Activated T-helper 2 cell treated with anti-CD3 and anti-CD28 coated beads, Interferon-gamma antibody, Interleukin-2, Interleukin-4, amounts not matched to agents 10 μg/mL and 5 μg/mL and 100 μg/mL, durations not matched to agents 14 hours and 24 hours and 36 hours (primary cell): Measurements from ENCODE around the gene TUFT1. TPM values are rescaled to one million over a fixed set of nuclear protein-coding genes. Genes with fewer than 3 reads are reported as not detected.
"Not testable (repeated sequence)": the region's sequence is repeated elsewhere in the genome, so short reads cannot be mapped to it uniquely, and the experiment has no call there.

ENCODE experiments used
- DNase-seq: peaks from one replicate; pipeline ENCODE4 v3.0.0; 2021; ENCODE audit warnings: low spot score
- H3K27ac Mint-ChIP-seq: one replicate; pipeline ENCODE4 v1.8.0; 2021; ENCODE audit warnings: mixed read lengths
- H3K27me3 Mint-ChIP-seq: one replicate; pipeline ENCODE4 v1.8.0; 2021; ENCODE audit warnings: low read depth, mixed read lengths
- H3K36me3 Mint-ChIP-seq: one replicate; pipeline ENCODE4 v1.8.0; 2021; ENCODE audit warnings: low read depth, mixed read lengths
- H3K4me1 Mint-ChIP-seq: one replicate; pipeline ENCODE4 v1.8.0; 2021; ENCODE audit warnings: low read depth, mixed read lengths
- H3K4me3 Mint-ChIP-seq: one replicate; pipeline ENCODE4 v1.8.0; 2021; ENCODE audit warnings: low read depth, mild to moderate bottlenecking, moderate library complexity, mixed read lengths
- H3K9me3 Mint-ChIP-seq: one replicate; pipeline ENCODE4 v1.8.0; 2021; ENCODE audit warnings: mixed read lengths
- intact Hi-C: fragments of 100-400 bp; cut with micrococcal nuclease; formaldehyde crosslinking; loops from one replicate; pipeline ENCODE4 v1.15.1; 2023
- total RNA-seq: library from RNA; stranded (reverse); gene quantifications from 2 replicates; pipeline ENCODE4 v1.2.3, GENCODE V29; 2022

Gene TUFT1
- total RNA-seq, 1 donor from 2014 or later = 2.6 TPM

GRCh38 chr1:151516031-151516511, 24.0 kb upstream of the TUFT1 start:
- Mint-ChIP-seq H3K27me3 (peaks cover 9% of the 10 kb centered on the region), H3K27ac (no peak overlapping the region), H3K36me3 (no peaks in the 10 kb centered on the region), H3K9me3 (no peaks in the 10 kb centered on the region), H3K4me1 (peaks cover 14% of the 10 kb centered on the region), H3K4me3 (no peak overlapping the region)
- DNase-seq = no peak
- intact Hi-C loops = no loop called here

DNA sequence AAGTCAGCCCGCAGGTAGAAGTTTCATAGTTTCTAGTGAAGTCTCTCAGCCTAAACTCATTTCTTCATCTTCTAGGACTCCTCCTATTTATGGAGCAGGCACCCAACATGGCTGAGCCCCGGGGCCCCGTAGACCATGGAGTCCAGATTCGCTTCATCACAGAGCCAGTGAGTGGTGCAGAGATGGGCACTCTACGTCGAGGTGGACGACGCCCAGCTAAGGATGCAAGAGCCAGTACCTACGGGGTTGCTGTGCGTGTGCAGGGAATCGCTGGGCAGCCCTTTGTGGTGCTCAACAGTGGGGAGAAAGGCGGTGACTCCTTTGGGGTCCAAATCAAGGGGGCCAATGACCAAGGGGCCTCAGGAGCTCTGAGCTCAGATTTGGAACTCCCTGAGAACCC, 21.7 kb upstream of the TUFT1 start:
- Mint-ChIP-seq H3K27me3 (peaks cover 7% of the 10 kb centered on the region), H3K36me3 (no peaks in the 10 kb centered on the region), H3K4me3 (no peak overlapping the region), H3K4me1 (peaks cover 3% of the 10 kb centered on the region), H3K9me3 (no peaks in the 10 kb centered on the region), H3K27ac (no peak overlapping the region)
- intact Hi-C loops = no loop called here
- no peak for DNase-seq

DNA sequence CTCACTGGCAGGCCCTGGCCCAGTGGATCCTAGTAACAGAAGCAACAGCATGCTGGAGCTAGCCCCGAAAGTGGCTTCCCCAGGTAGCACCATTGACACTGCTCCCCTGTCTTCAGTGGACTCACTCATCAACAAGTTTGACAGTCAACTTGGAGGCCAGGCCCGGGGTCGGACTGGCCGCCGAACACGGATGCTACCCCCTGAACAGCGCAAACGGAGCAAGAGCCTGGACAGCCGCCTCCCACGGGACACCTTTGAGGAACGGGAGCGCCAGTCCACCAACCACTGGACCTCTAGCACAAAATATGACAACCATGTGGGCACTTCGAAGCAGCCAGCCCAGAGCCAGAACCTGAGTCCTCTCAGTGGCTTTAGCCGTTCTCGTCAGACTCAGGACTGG, 21.2 kb upstream of the TUFT1 start:
- intact Hi-C loops = no loop called here
- H3K4me1 Mint-ChIP-seq = no peaks in the 10 kb centered on the region
- no peak for DNase-seq
- H3K36me3 Mint-ChIP-seq = no peaks in the 10 kb centered on the region
- H3K4me3 Mint-ChIP-seq = no peak overlapping the region
- H3K27ac Mint-ChIP-seq = no peak overlapping the region
- H3K27me3 Mint-ChIP-seq = peaks cover 5% of the 10 kb centered on the region
- H3K9me3 Mint-ChIP-seq = no peaks in the 10 kb centered on the region

DNA sequence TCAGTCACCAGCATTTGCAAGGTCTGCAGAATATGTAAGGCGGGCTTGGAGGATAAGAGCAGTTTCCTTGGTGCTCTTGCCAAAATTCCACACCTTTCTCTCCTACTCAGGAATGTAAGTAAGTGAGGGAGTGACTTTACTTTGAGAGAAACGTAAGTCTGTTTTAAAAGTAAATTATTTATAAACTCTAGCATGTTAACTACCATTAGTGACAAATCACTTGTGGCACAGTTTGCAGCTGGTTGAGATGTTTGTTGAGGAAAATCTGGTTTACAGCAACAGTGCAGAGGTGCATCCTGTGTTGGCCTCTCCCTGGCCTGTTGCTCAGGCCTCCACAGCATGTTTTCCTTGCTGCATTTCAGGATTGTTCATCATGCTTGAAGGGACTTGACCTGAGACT, 20.4 kb upstream of the TUFT1 start:
- no peaks in the 10 kb centered on the region for H3K9me3 Mint-ChIP-seq
- DNase-seq = no peak
- H3K4me1 Mint-ChIP-seq = no peaks in the 10 kb centered on the region
- peaks cover 1% of the 10 kb centered on the region for H3K27me3 Mint-ChIP-seq
- no peaks in the 10 kb centered on the region for H3K36me3 Mint-ChIP-seq
- intact Hi-C loops = no loop called here
- no peak overlapping the region for H3K27ac Mint-ChIP-seq
- H3K4me3 Mint-ChIP-seq = no peak overlapping the region

DNA sequence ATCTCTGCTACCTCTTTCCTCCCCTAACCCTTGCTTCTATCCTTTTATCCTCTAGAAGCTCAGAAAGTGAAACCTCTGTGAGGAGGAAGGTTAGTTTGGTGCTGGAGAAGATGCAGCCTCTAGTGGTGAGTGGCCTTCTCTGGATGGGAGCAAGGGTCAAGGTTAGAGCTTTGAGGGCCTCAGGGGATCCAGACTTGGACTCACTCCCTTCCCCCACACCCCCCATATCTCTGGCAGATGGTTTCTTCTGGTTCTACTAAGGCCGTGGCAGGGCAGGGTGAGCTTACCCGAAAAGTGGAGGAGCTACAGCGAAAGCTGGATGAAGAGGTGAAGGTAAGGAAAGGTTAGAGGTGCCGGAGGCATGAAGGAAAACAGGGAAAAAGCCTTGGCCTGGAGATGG, 19.8 kb upstream of the TUFT1 start:
- intact Hi-C loops = no loop called here
- H3K9me3 Mint-ChIP-seq = no peaks in the 10 kb centered on the region
- no peak overlapping the region for H3K4me3 Mint-ChIP-seq
- H3K4me1 Mint-ChIP-seq = no peaks in the 10 kb centered on the region
- H3K27ac Mint-ChIP-seq = no peak overlapping the region
- DNase-seq = no peak
- no peaks in the 10 kb centered on the region for H3K36me3 Mint-ChIP-seq
- peaks cover 1% of the 10 kb centered on the region for H3K27me3 Mint-ChIP-seq

DNA sequence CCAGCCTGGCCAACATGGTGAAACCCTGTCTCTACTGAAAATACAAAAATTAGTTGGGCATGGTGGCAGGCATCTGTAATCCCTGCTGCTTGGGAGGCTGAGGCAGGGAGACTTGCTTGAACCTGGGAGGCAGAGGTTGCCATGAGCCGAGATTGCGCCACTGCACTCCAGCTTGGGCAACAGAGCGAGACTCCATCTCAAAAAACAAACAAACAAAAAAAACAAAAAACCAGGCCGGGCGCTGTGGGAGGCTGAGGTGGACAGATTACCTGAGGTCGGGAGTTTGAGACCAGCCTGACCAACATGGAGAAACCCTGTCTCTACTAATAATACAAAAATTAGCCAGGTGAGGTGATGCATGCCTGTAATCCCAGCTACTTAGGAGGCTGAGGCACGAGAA, 17.7 kb upstream of the TUFT1 start:
- H3K9me3 Mint-ChIP-seq, H3K4me1 Mint-ChIP-seq, H3K36me3 Mint-ChIP-seq, H3K27ac Mint-ChIP-seq, H3K27me3 Mint-ChIP-seq, DNase-seq, intact Hi-C loops, H3K4me3 Mint-ChIP-seq: not testable (repeated sequence)

DNA sequence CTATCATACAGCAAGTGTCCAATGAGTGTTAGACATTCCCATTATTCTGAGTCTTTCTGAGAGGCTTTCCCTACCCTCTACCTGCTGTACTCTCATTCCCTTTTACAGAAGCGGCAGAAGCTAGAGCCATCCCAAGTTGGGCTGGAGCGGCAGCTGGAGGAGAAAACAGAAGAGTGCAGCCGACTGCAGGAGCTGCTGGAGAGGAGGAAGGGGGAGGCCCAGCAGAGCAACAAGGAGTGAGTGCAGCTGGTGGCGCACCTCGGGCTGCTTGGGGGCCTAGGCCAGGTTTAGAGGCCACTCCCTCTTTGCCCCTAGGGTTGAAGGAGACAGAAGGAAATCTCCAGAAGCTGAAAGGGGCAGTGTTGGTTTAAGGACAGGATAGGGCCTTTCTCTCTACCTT, 16.8 kb upstream of the TUFT1 start:
- intact Hi-C loops = no loop called here
- Mint-ChIP-seq H3K4me3 (no peak overlapping the region), H3K9me3 (no peaks in the 10 kb centered on the region), H3K36me3 (no peaks in the 10 kb centered on the region), H3K27ac (no peak overlapping the region), H3K27me3 (peaks cover 1% of the 10 kb centered on the region), H3K4me1 (no peaks in the 10 kb centered on the region)
- DNase-seq = no peak

GRCh38 chr1:151524736-151525135, 15.4 kb upstream of the TUFT1 start:
- DNase-seq = no peak
- Mint-ChIP-seq H3K36me3 (no peaks in the 10 kb centered on the region), H3K4me1 (no peaks in the 10 kb centered on the region), H3K27me3 (peaks cover 1% of the 10 kb centered on the region), H3K4me3 (no peak overlapping the region), H3K9me3 (no peaks in the 10 kb centered on the region), H3K27ac (no peak overlapping the region)
- intact Hi-C loops = no loop called here

- H3K9me3 Mint-ChIP-seq = no peaks in the 10 kb centered on the region
- no peak for DNase-seq
- H3K27me3 Mint-ChIP-seq = no peaks in the 10 kb centered on the region
- intact Hi-C loops = no loop called here
- H3K4me3 Mint-ChIP-seq = no peak overlapping the region
- H3K36me3 Mint-ChIP-seq = no peaks in the 10 kb centered on the region
- H3K27ac Mint-ChIP-seq = no peak overlapping the region
- no peaks in the 10 kb centered on the region for H3K4me1 Mint-ChIP-seq
Observed at GRCh38 chr1:151526735-151527525, 13.2 kb upstream of the TUFT1 start.

DNA sequence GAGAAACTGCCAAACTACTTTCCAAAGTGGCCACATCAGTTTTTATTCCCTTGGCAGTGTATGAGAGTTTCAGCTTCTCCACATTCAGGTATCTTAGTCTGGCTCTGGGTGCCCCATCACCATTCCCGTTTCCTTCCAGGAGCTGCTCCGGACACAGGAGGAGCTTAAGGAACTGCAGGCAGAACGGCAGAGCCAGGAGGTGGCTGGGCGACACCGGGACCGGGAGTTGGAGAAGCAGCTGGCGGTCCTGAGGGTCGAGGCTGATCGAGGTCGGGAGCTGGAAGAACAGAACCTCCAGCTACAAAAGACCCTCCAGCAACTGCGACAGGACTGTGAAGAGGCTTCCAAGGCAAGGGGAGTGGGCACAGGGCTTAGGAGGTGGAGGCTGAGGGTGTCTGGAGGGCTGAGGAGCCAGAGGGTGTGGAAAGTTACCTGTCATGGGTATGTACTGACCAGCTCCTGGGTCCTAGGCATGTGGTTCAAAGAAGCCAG, 10.9 kb upstream of the TUFT1 start:
- H3K4me1 Mint-ChIP-seq = no peaks in the 10 kb centered on the region
- no peak for DNase-seq
- no peak overlapping the region for H3K4me3 Mint-ChIP-seq
- intact Hi-C loops = no loop called here
- no peak overlapping the region for H3K27ac Mint-ChIP-seq
- H3K9me3 Mint-ChIP-seq = no peaks in the 10 kb centered on the region
- H3K27me3 Mint-ChIP-seq = no peaks in the 10 kb centered on the region
- H3K36me3 Mint-ChIP-seq = no peaks in the 10 kb centered on the region

DNA sequence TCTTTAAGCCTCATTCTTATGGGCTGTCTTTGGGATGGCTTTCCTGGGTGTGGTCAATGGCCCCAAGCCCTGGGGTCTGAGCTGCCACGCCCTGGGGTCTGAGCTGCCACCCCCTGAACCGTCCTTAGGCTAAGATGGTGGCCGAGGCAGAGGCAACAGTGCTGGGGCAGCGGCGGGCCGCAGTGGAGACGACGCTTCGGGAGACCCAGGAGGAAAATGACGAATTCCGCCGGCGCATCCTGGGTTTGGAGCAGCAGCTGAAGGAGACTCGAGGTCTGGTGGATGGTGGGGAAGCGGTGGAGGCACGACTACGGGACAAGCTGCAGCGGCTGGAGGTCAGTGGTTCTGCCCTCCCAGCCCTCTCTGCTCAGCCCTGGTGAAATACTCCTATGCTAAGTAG, 10.3 kb upstream of the TUFT1 start:
- no peaks in the 10 kb centered on the region for H3K36me3 Mint-ChIP-seq
- no peak overlapping the region for H3K4me3 Mint-ChIP-seq
- H3K9me3 Mint-ChIP-seq = no peaks in the 10 kb centered on the region
- intact Hi-C loops = no loop called here
- DNase-seq = no peak
- no peaks in the 10 kb centered on the region for H3K27me3 Mint-ChIP-seq
- no peaks in the 10 kb centered on the region for H3K4me1 Mint-ChIP-seq
- H3K27ac Mint-ChIP-seq = no peak overlapping the region

DNA sequence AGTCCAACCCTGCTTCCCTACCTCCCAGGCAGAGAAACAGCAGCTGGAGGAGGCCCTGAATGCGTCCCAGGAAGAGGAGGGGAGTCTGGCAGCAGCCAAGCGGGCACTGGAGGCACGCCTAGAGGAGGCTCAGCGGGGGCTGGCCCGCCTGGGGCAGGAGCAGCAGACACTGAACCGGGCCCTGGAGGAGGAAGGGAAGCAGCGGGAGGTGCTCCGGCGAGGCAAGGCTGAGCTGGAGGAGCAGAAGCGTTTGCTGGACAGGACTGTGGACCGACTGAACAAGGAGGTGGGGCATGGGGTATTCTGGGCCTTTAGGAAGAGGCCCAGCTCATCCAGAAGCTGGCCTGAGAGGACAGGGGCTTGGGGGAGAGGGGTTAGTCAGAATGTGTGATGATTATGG, 9.6 kb upstream of the TUFT1 start:
- Mint-ChIP-seq H3K4me3 (no peak overlapping the region), H3K27ac (no peak overlapping the region), H3K36me3 (no peaks in the 10 kb centered on the region), H3K27me3 (no peaks in the 10 kb centered on the region), H3K4me1 (no peaks in the 10 kb centered on the region), H3K9me3 (no peaks in the 10 kb centered on the region)
- DNase-seq = no peak
- intact Hi-C loops = no loop called here

DNA sequence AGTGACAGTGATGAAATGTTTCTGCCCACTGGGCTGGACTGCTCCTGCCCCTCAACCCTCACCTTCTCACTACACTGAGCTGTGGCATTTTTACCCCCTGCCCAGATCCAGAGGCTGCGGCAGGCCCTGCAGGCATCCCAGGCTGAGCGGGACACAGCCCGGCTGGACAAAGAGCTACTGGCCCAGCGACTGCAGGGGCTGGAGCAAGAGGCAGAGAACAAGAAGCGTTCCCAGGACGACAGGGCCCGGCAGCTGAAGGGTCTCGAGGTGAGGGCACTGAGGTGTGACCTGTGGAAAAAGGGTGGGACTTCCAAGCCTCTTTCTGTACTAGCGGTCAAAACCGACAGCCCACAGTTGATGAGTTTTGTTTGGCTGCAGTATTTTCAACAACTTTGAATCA, 6.2 kb upstream of the TUFT1 start:
- DNase-seq = no peak
- Mint-ChIP-seq H3K27ac (no peak overlapping the region), H3K36me3 (no peaks in the 10 kb centered on the region), H3K4me1 (no peaks in the 10 kb centered on the region), H3K4me3 (no peak overlapping the region), H3K27me3 (no peaks in the 10 kb centered on the region), H3K9me3 (no peaks in the 10 kb centered on the region)
- intact Hi-C loops = loop anchor here (1.0 to 2.0 kb wide), 3 partner anchors 90 to 303 kb away; no protein-coding TSS in a partner anchor
